ENCODE measurements around the gene SLC66A2.

Gene SLC66A2

GRCh38 chr18:79905389-79905911 is 46.0 kb downstream of the SLC66A2 start:
- Histone ChIP-seq H3K36me3 (ENCODE audit: insufficient read depth, low read length) (no peaks in the 10 kb centered on the region), H3K9me3 (ENCODE audit: control insufficient read depth, insufficient read depth, low read length) (no peaks in the 10 kb centered on the region), H3K4me1 (ENCODE audit: insufficient read depth, low read length) (no peaks in the 10 kb centered on the region)

GRCh38 chr18:79904357-79905147 is 46.9 kb downstream of the SLC66A2 start:
- Histone ChIP-seq H3K4me1 (ENCODE audit: insufficient read depth, low read length) (no peaks in the 10 kb centered on the region), H3K36me3 (ENCODE audit: insufficient read depth, low read length) (no peaks in the 10 kb centered on the region), H3K9ac (ENCODE audit: low read depth, low read length) (no peak overlapping the region), H3K9me3 (ENCODE audit: control insufficient read depth, insufficient read depth, low read length) (peaks cover 4% of the 10 kb centered on the region; the same call in 1 of the 2 replicates)

More at GRCh38 chr18:79905389-79905911, 46.0 kb downstream of the SLC66A2 start:
- no peak overlapping the region for H3K9ac ChIP-seq (ENCODE audit: low read depth, low read length)

GRCh38 chr18:79903787-79904356 is 47.6 kb downstream of the SLC66A2 start:
- H3K36me3 ChIP-seq (ENCODE audit: insufficient read depth, low read length) = no peaks in the 10 kb centered on the region

GRCh38 chr18:79903071-79903635 is 48.3 kb downstream of the SLC66A2 start:
- H3K36me3 ChIP-seq (ENCODE audit: insufficient read depth, low read length) = no peaks in the 10 kb centered on the region
- no peak overlapping the region for H3K9ac ChIP-seq (ENCODE audit: low read depth, low read length)
- H3K9me3 ChIP-seq (ENCODE audit: control insufficient read depth, insufficient read depth, low read length) = peaks cover 4% of the 10 kb centered on the region; the same call in 1 of the 2 replicates
- H3K4me1 ChIP-seq (ENCODE audit: insufficient read depth, low read length) = no peaks in the 10 kb centered on the region

More at GRCh38 chr18:79903787-79904356, 47.6 kb downstream of the SLC66A2 start:
- Histone ChIP-seq H3K9me3 (ENCODE audit: control insufficient read depth, insufficient read depth, low read length) (peaks cover 4% of the 10 kb centered on the region; the same call in 1 of the 2 replicates), H3K9ac (ENCODE audit: low read depth, low read length) (no peak overlapping the region), H3K4me1 (ENCODE audit: insufficient read depth, low read length) (no peaks in the 10 kb centered on the region)

GRCh38 chr18:79902640-79903039 is 48.8 kb downstream of the SLC66A2 start:
- H3K9ac ChIP-seq (ENCODE audit: low read depth, low read length) = no peak overlapping the region
- no peaks in the 10 kb centered on the region for H3K36me3 ChIP-seq (ENCODE audit: insufficient read depth, low read length)
- peaks cover 8% of the 10 kb centered on the region for H3K9me3 ChIP-seq (ENCODE audit: control insufficient read depth, insufficient read depth, low read length)

GRCh38 chr18:79902075-79902474 is 49.4 kb downstream of the SLC66A2 start:
- Histone ChIP-seq H3K36me3 (ENCODE audit: insufficient read depth, low read length) (no peaks in the 10 kb centered on the region), H3K4me1 (ENCODE audit: insufficient read depth, low read length) (no peaks in the 10 kb centered on the region), H3K9me3 (ENCODE audit: control insufficient read depth, insufficient read depth, low read length) (peaks cover 13% of the 10 kb centered on the region), H3K9ac (ENCODE audit: low read depth, low read length) (no peak overlapping the region)

More at GRCh38 chr18:79902640-79903039, 48.8 kb downstream of the SLC66A2 start:
- no peaks in the 10 kb centered on the region for H3K4me1 ChIP-seq (ENCODE audit: insufficient read depth, low read length)

- peaks cover 15% of the 10 kb centered on the region for H3K9me3 ChIP-seq (ENCODE audit: control insufficient read depth, insufficient read depth, low read length)
- no peaks in the 10 kb centered on the region for H3K36me3 ChIP-seq (ENCODE audit: insufficient read depth, low read length)
- H3K4me1 ChIP-seq (ENCODE audit: insufficient read depth, low read length) = no peaks in the 10 kb centered on the region
- no peak overlapping the region for H3K9ac ChIP-seq (ENCODE audit: low read depth, low read length)
Measured at GRCh38 chr18:79901665-79902064, 49.8 kb downstream of the SLC66A2 start.

- Histone ChIP-seq H3K36me3 (ENCODE audit: insufficient read depth, low read length) (no peaks in the 10 kb centered on the region), H3K9me3 (ENCODE audit: control insufficient read depth, insufficient read depth, low read length) (peaks cover 15% of the 10 kb centered on the region)
Measured at GRCh38 chr18:79900610-79901570, 50.6 kb downstream of the SLC66A2 start.

GRCh38 chr18:79899609-79900445 is 51.6 kb downstream of the SLC66A2 start:
- H3K36me3 ChIP-seq (ENCODE audit: insufficient read depth, low read length) = no peaks in the 10 kb centered on the region
- H3K9me3 ChIP-seq (ENCODE audit: control insufficient read depth, insufficient read depth, low read length) = peaks cover 15% of the 10 kb centered on the region
- H3K9ac ChIP-seq (ENCODE audit: low read depth, low read length) = no peak overlapping the region
- no peaks in the 10 kb centered on the region for H3K4me1 ChIP-seq (ENCODE audit: insufficient read depth, low read length)

More at GRCh38 chr18:79900610-79901570, 50.6 kb downstream of the SLC66A2 start:
- no peaks in the 10 kb centered on the region for H3K4me1 ChIP-seq (ENCODE audit: insufficient read depth, low read length)
- H3K9ac ChIP-seq (ENCODE audit: low read depth, low read length) = no peak overlapping the region

GRCh38 chr18:79898952-79899608 is 52.4 kb downstream of the SLC66A2 start:
- H3K4me1 ChIP-seq (ENCODE audit: insufficient read depth, low read length) = no peaks in the 10 kb centered on the region
- no peak overlapping the region for H3K9ac ChIP-seq (ENCODE audit: low read depth, low read length)
- H3K9me3 ChIP-seq (ENCODE audit: control insufficient read depth, insufficient read depth, low read length) = peaks cover 15% of the 10 kb centered on the region
- H3K36me3 ChIP-seq (ENCODE audit: insufficient read depth, low read length) = no peaks in the 10 kb centered on the region

GRCh38 chr18:79897940-79898625 is 53.4 kb downstream of the SLC66A2 start:
- Histone ChIP-seq H3K9ac (ENCODE audit: low read depth, low read length) (no peak overlapping the region), H3K36me3 (ENCODE audit: insufficient read depth, low read length) (no peaks in the 10 kb centered on the region), H3K4me1 (ENCODE audit: insufficient read depth, low read length) (no peaks in the 10 kb centered on the region), H3K9me3 (ENCODE audit: control insufficient read depth, insufficient read depth, low read length) (peaks cover 17% of the 10 kb centered on the region)

- no peaks in the 10 kb centered on the region for H3K4me1 ChIP-seq (ENCODE audit: insufficient read depth, low read length)
- H3K9ac ChIP-seq (ENCODE audit: low read depth, low read length) = no peak overlapping the region
- H3K36me3 ChIP-seq (ENCODE audit: insufficient read depth, low read length) = no peaks in the 10 kb centered on the region
- peaks cover 18% of the 10 kb centered on the region for H3K9me3 ChIP-seq (ENCODE audit: control insufficient read depth, insufficient read depth, low read length)
Measured at GRCh38 chr18:79896738-79897137, 54.7 kb downstream of the SLC66A2 start.

Data from ES-I3 (cell line).